OCI-LY3 (cell line): ENCODE results near the gene DACT2.
"Not testable (repeated sequence)": the region's sequence is repeated elsewhere in the genome, so short reads cannot be mapped to it uniquely, and the experiment has no call there.

Source experiments
- CTCF ChIP-seq: fragments of 200-600, 300-600 bp; sonication (generic); IDR thresholded peaks from 2 replicates; pipeline ENCODE4 v1.5.1; 2014; ENCODE audit warnings: antibody characterized with exemption, low read length, low read depth
- EZH2phosphoT487 ChIP-seq: fragments of 200-600 bp; shearing (Covaris generic); IDR thresholded peaks from 2 replicates; pipeline ENCODE4 v1.6.1; 2018; ENCODE audit warnings: antibody characterized with exemption, mixed run types, low read depth

- TF ChIP-seq CTCF, EZH2phosphoT487: not testable (repeated sequence)
Observed at GRCh38 chr6:168267779-168268178, 51.8 kb downstream of the DACT2 start.
